ENCODE measurements around the gene ATF6B. TPM values are rescaled to one million over a fixed set of nuclear protein-coding genes. Genes with fewer than 3 reads are reported as not detected.

The ATF6B gene
- total RNA-seq, 1 experiment from 2014 or later = 87.2 TPM

GRCh38 chr6:32086661-32087573 lies 41.1 kb downstream of the ATF6B start:
- Histone ChIP-seq H2AFZ (no peak overlapping the region), H3K27me3 (ENCODE audit: insufficient read depth, low read depth) (no peaks in the 10 kb centered on the region), H3K36me3 (ENCODE audit: low read depth) (no peaks in the 10 kb centered on the region), H4K20me1 (ENCODE audit: insufficient read depth) (no peaks in the 10 kb centered on the region), H3K4me3 (no peak overlapping the region), H3K9me3 (ENCODE audit: insufficient read depth, low read depth) (no peaks in the 10 kb centered on the region), H3K4me1 (replicated peaks; ENCODE audit: insufficient read depth) (peaks cover 57% of the 10 kb centered on the region), H3K27ac (no peak overlapping the region), H3K9me2 (ENCODE audit: insufficient read depth) (no peaks in the 10 kb centered on the region), H3F3A (ENCODE audit: insufficient read depth, low read depth) (peaks cover 34% of the 10 kb centered on the region), H3K79me2 (ENCODE audit: low read depth) (no peaks in the 10 kb centered on the region), H3K4me2 (peak overlapping the region; percentile 43)
- peak; percentile 31 to 43 for DNase-seq
- TF ChIP-seq EZH2 (IDR thresholded peaks at IDR 0.05; ENCODE audit: low read depth) = no peak
- TF ChIP-seq, protein P1, sequence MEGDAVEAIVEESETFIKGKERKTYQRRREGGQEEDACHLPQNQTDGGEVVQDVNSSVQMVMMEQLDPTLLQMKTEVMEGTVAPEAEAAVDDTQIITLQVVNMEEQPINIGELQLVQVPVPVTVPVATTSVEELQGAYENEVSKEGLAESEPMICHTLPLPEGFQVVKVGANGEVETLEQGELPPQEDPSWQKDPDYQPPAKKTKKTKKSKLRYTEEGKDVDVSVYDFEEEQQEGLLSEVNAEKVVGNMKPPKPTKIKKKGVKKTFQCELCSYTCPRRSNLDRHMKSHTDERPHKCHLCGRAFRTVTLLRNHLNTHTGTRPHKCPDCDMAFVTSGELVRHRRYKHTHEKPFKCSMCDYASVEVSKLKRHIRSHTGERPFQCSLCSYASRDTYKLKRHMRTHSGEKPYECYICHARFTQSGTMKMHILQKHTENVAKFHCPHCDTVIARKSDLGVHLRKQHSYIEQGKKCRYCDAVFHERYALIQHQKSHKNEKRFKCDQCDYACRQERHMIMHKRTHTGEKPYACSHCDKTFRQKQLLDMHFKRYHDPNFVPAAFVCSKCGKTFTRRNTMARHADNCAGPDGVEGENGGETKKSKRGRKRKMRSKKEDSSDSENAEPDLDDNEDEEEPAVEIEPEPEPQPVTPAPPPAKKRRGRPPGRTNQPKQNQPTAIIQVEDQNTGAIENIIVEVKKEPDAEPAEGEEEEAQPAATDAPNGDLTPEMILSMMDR (conservative IDR thresholded peaks at IDR 0.05) = no peak
- CTCF ChIA-PET = no interaction called here
- intact Hi-C loops (cut with micrococcal nuclease; ENCODE audit: unreplicated experiment) = loop anchor here (1.0 kb wide), 1 partner anchor 27 kb away; no protein-coding TSS in a partner anchor
- no TSS peak for BruUV-seq (replicated peaks)
- POLR2A ChIA-PET (ENCODE audit: unreplicated experiment) = interaction anchor here (0.6 to 0.8 kb wide), 2 partner anchors 27 to 500 kb away, joined by 4 to 7 read pairs; no protein-coding TSS in a partner anchor

- H3K36me3 ChIP-seq (ENCODE audit: low read depth) = no peaks in the 10 kb centered on the region
- POLR2A ChIA-PET (ENCODE audit: unreplicated experiment) = no interaction called here
- no peaks in the 10 kb centered on the region for H3K79me2 ChIP-seq (ENCODE audit: low read depth)
- H3F3A ChIP-seq (ENCODE audit: insufficient read depth, low read depth) = peaks cover 34% of the 10 kb centered on the region
- intact Hi-C loops (cut with micrococcal nuclease; ENCODE audit: unreplicated experiment) = no loop called here
- CTCF ChIA-PET = no interaction called here
- no peak overlapping the region for H3K27ac ChIP-seq
- H3K9me2 ChIP-seq (ENCODE audit: insufficient read depth) = no peaks in the 10 kb centered on the region
- H3K4me3 ChIP-seq = no peak overlapping the region
- no peak overlapping the region for H2AFZ ChIP-seq
- H3K9me3 ChIP-seq (ENCODE audit: insufficient read depth, low read depth) = no peaks in the 10 kb centered on the region
- H3K4me1 ChIP-seq (replicated peaks; ENCODE audit: insufficient read depth) = peaks cover 67% of the 10 kb centered on the region
- H3K27me3 ChIP-seq (ENCODE audit: insufficient read depth, low read depth) = no peaks in the 10 kb centered on the region
- TSS peak; percentile 28 for BruUV-seq (replicated peaks)
- peak overlapping the region; percentile 43 for H3K4me2 ChIP-seq
- no peaks in the 10 kb centered on the region for H4K20me1 ChIP-seq (ENCODE audit: insufficient read depth)
- peak; percentile 49 to 56 for DNase-seq
- no peak for TF ChIP-seq EZH2 (IDR thresholded peaks at IDR 0.05; ENCODE audit: low read depth)
- TF ChIP-seq, protein P1 (conservative IDR thresholded peaks at IDR 0.05) = no peak
Measured at GRCh38 chr6:32085759-32086459, 42.1 kb downstream of the ATF6B start.

DNA sequence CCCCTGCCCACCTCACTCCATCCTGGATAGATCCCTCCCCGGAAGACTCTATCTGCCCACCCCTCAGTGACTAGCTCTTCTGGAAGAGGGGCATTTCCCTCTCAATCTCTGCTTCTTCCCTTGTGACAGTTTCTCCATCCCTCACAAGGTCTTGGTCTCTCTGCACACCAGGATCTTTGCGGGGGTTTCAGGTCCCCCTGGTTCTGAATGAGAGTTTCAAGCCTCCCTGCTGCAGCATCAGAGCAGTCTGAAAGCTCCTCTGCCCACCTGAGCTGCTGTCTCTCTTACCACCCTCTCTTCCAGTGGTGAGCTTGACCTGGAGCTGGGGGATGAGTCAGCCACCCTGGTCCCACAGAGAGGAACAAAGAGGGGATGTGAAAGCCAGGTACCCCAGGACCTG lies 43.3 kb downstream of the ATF6B start:
- BruUV-seq (replicated peaks) = no TSS peak
- POLR2A ChIA-PET (ENCODE audit: unreplicated experiment) = no interaction called here
- TF ChIP-seq, protein P1 (conservative IDR thresholded peaks at IDR 0.05) = no peak
- no peak for TF ChIP-seq EZH2 (IDR thresholded peaks at IDR 0.05; ENCODE audit: low read depth)

More for the DNA sequence above, 43.3 kb downstream of the ATF6B start:
- Histone ChIP-seq H3K79me2 (ENCODE audit: low read depth) (no peaks in the 10 kb centered on the region), H4K20me1 (ENCODE audit: insufficient read depth) (no peaks in the 10 kb centered on the region), H3K9me3 (ENCODE audit: insufficient read depth, low read depth) (no peaks in the 10 kb centered on the region), H3K27ac (no peak overlapping the region), H3K27me3 (ENCODE audit: insufficient read depth, low read depth) (no peaks in the 10 kb centered on the region), H3F3A (ENCODE audit: insufficient read depth, low read depth) (peaks cover 34% of the 10 kb centered on the region), H3K4me1 (replicated peaks; ENCODE audit: insufficient read depth) (peaks cover 78% of the 10 kb centered on the region), H2AFZ (no peak overlapping the region), H3K36me3 (ENCODE audit: low read depth) (no peaks in the 10 kb centered on the region), H3K4me3 (no peak overlapping the region), H3K9me2 (ENCODE audit: insufficient read depth) (no peaks in the 10 kb centered on the region), H3K4me2 (peak overlapping the region; percentile 16; the same call in 1 of the 2 replicates)
- DNase-seq = no peak
- intact Hi-C loops (cut with micrococcal nuclease; ENCODE audit: unreplicated experiment) = no loop called here
- CTCF ChIA-PET = no interaction called here

Measured in PC-9 (cell line).